Measurements from ENCODE around the gene ATXN10. TPM values are rescaled to one million over a fixed set of nuclear protein-coding genes. Genes with fewer than 3 reads are reported as not detected.

ATXN10 gene
- total and polyA plus RNA-seq, 2 of the 8 experiments (the other 6 are each of a cell fraction or from before 2014, with no cell fraction given), result 134 to 210 TPM

DNA sequence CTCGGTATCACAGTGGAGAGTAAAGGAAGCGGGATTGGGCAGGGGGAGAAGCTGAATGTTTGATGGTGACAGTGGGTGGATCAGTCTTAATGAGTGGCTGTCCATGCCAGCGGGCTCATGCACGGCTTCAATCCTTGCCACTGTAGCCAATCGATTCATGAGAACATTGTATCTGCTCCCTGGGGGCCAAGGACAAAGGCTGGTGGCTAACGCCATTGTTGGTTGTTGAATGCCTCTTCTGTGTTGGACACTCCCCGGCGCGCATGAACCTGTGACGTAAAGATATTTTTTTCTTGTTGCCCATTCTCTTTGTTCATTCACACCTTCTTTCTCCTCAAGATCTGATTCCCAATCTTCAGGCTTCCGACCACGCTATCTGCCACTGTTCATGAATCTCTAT is 20.9 kb upstream of the ATXN10 start:
- Histone ChIP-seq H3K27ac (ENCODE audit: low read depth, low read length) (no peak overlapping the region), H2BK15ac (ENCODE audit: low read length) (no peak overlapping the region), H3K4me2 (ENCODE audit: insufficient read depth in 1 of 2, low read depth in 2 of 2, low read length in 2 of 2) (no peak overlapping the region), H3K79me2 (ENCODE audit: control insufficient read depth in 1 of 2, insufficient read depth in 2 of 2, low read length in 2 of 2) (no peaks in the 10 kb centered on the region), H3K56ac (replicated peaks; ENCODE audit: insufficient read length, low read depth, low read length) (no peak overlapping the region), H3K14ac (ENCODE audit: insufficient read length) (no peak overlapping the region), H4K5ac (ENCODE audit: insufficient read length, low read depth, low read length) (no peak overlapping the region), H2AFZ (ENCODE audit: low read length) (no peak overlapping the region), H3K9ac (replicated peaks in 1 of 4; ENCODE audit: extremely low read depth in 1 of 4, low read depth in 3 of 4, low read length in 3 of 4) (no peak overlapping the region), H3K36me3 (ENCODE audit: control insufficient read depth in 2 of 4, insufficient read depth in 4 of 4, low read length in 3 of 4) (no peaks in the 10 kb centered on the region), H3K9me3 (ENCODE audit: insufficient read depth in 2 of 2, low read depth in 1 of 2, low read length in 1 of 2) (no peaks in the 10 kb centered on the region), H3K23me2 (ENCODE audit: low read depth, low read length) (peaks cover 3% of the 10 kb centered on the region; the same call in 1 of the 2 replicates), H3K4me3 (ENCODE audit: extremely low read depth in 1 of 4, insufficient read depth in 2 of 4, low read depth in 3 of 4, low read length in 4 of 4) (no peak overlapping the region), H2BK5ac (ENCODE audit: low read depth, low read length) (no peak overlapping the region), H3K4ac (replicated peaks; ENCODE audit: insufficient read length, low read depth, low read length) (no peak overlapping the region), H3K4me1 (replicated peaks in 1 of 4; ENCODE audit: control insufficient read depth in 3 of 4, insufficient read depth in 4 of 4, low read length in 3 of 4) (peaks cover 0 to 4% (median 3%) of the 10 kb centered on the region in 4 experiments; a peak in 4 of 7 replicates), H2BK20ac (ENCODE audit: low read length) (no peak overlapping the region), H3K79me1 (ENCODE audit: low read depth, low read length) (no peaks in the 10 kb centered on the region), H4K8ac (ENCODE audit: extremely low read depth, insufficient read depth, low read length) (no peak overlapping the region), H4K20me1 (replicated peaks in 1 of 2; ENCODE audit: control insufficient read depth in 1 of 2, insufficient read depth in 2 of 2, low read length in 2 of 2) (no peaks in the 10 kb centered on the region), H2BK12ac (ENCODE audit: low read depth, low read length) (no peak overlapping the region), H3K23ac (ENCODE audit: insufficient read length) (no peak overlapping the region), H3K27me3 (replicated peaks in 1 of 4; ENCODE audit: control insufficient read depth in 3 of 4, extremely low read depth in 1 of 4, insufficient read depth in 3 of 4, low read length in 3 of 4) (peaks cover 0 to 10% (median 3%) of the 10 kb centered on the region in 4 experiments; a peak in 3 of 7 replicates), H4K91ac (replicated peaks; ENCODE audit: insufficient read length, low read length) (no peak overlapping the region), H3K18ac (ENCODE audit: extremely low read depth, low read length) (no peak overlapping the region), H2BK120ac (replicated peaks; ENCODE audit: low read depth, low read length) (no peak overlapping the region), H2AK5ac (ENCODE audit: low read depth, low read length) (no peak overlapping the region)
- no peak for TF ChIP-seq CREB1 (IDR thresholded peaks at IDR 0.05)
- TF ChIP-seq ZNF274 (IDR thresholded peaks at IDR 0.05; ENCODE audit: borderline replicate concordance, extremely low read depth, low read length), result no peak
- TF ChIP-seq ASH2L (IDR thresholded peaks at IDR 0.05; ENCODE audit: low read length), result no peak
- FAIRE-seq, result no peak
- DNase-seq (ENCODE audit: low read depth in 1 of 2, low spot score in 2 of 2), result no peak
- ChIA-PET POLR2A (ENCODE audit: partially characterized antibody) (no interaction called here), CTCF (ENCODE audit: partially characterized antibody) (interaction anchor here (0.9 to 1.2 kb wide), 2 partner anchors 11 to 182 kb away, joined by 3 to 4 read pairs; no protein-coding TSS in a partner anchor)
- WGBS, 2 experiments (ENCODE audit: extremely low coverage in 1 of 2, insufficient coverage in 1 of 2, insufficient read length in 1 of 2, insufficient replicate concordance in 2 of 2, low coverage in 1 of 2, low lambda C conversion rate in 2 of 2, missing lambda C conversion rate in 1 of 2), result 86% methylated on average over 12 of the region's 12 CpGs; no CpG with 5 or more reads in 1 of the 2 experiments

Data from H1 (cell line).